Epithelial cell of proximal tubule (primary cell): ENCODE results near the gene LINC01488. TPM values are rescaled to one million over a fixed set of nuclear protein-coding genes. Genes with fewer than 3 reads are reported as not detected.

Experiments
- DNase-seq: peaks from one replicate; pipeline ENCODE4 v3.0.0-alpha.2; 2011; ENCODE audit warnings: low read depth
- H3K4me3 ChIP-seq: 2 replicates; pipeline ENCODE4 v1.5.1; 2011; ENCODE audit warnings: low read depth, mild to moderate bottlenecking, low read length
- CTCF ChIP-seq: conservative IDR thresholded peaks from 2 replicates; pipeline ENCODE4 v1.5.1; 2012; ENCODE audit warnings: low read depth, mild to moderate bottlenecking, low read length
- total RNA-seq: library from RNA; depleted of rRNA; stranded (reverse); fragments of >200 nt; gene quantifications from 2 replicates; pipeline ENCODE4 v1.2.3, GENCODE V29; 2015

LINC01488 gene
- total RNA-seq, 1 donor from 2014 or later, result not detected

- no peak for TF ChIP-seq CTCF
- H3K4me3 ChIP-seq, result no peak overlapping the region
- DNase-seq, result no peak
These were observed 30.2 kb upstream of the LINC01488 start for GRCh38 chr11:69451289-69451688.

- no peak for DNase-seq
- TF ChIP-seq CTCF, result no peak
- H3K4me3 ChIP-seq, result no peak overlapping the region
These were observed 29.1 kb upstream of the LINC01488 start for GRCh38 chr11:69452206-69452987.

GRCh38 chr11:69453151-69453550, 28.3 kb upstream of the LINC01488 start:
- H3K4me3 ChIP-seq, result no peak overlapping the region
- no peak for DNase-seq
- TF ChIP-seq CTCF, result no peak

- H3K4me3 ChIP-seq, result no peak overlapping the region
- no peak for TF ChIP-seq CTCF
These were observed 27.4 kb upstream of the LINC01488 start for GRCh38 chr11:69454018-69454417.

GRCh38 chr11:69455969-69456368, 25.5 kb upstream of the LINC01488 start:
- DNase-seq, result no peak
- no peak overlapping the region for H3K4me3 ChIP-seq
- no peak for TF ChIP-seq CTCF

More at GRCh38 chr11:69454018-69454417, 27.4 kb upstream of the LINC01488 start:
- DNase-seq, result no peak

GRCh38 chr11:69456712-69457111, 24.8 kb upstream of the LINC01488 start:
- DNase-seq, result no peak
- TF ChIP-seq CTCF, result no peak
- H3K4me3 ChIP-seq, result no peak overlapping the region
